GM18870 (cell line): Measurements from ENCODE around the gene EID3.

Experiments
- ATAC-seq: cut with Tn5 transposase; IDR thresholded peaks from one replicate; pipeline ENCODE4 v1.9.1; 2021; ENCODE audit warnings: moderate library complexity; ENCODE audit not compliant: unreplicated experiment

Gene EID3

DNA sequence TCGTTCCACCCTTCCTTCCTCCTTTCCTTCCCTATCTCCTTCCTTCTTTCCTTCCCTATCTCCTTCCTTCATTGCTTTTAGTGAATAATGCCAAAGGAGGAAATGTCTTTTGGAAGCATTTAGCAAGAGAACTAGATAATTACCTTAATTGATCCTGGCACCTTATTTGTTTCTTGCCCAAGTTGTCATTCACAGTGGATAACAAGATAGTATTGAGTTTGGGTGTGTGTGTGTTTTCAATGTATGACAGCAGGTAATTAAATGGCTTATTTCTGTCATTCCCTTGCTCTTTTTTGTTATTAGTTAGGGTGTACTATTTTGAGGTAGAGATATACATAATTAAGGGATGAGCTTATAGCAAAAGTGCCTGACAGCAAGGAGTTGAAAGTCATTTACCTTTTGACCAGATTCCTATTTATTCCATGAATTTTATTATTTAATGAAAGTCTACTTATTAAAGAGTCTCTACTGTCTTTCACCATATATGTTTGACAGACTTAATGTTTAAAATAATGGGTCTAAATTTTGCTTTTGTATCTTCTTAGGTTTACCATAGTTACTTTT, 30.2 kb downstream of the EID3 start:
- no peak for ATAC-seq

DNA sequence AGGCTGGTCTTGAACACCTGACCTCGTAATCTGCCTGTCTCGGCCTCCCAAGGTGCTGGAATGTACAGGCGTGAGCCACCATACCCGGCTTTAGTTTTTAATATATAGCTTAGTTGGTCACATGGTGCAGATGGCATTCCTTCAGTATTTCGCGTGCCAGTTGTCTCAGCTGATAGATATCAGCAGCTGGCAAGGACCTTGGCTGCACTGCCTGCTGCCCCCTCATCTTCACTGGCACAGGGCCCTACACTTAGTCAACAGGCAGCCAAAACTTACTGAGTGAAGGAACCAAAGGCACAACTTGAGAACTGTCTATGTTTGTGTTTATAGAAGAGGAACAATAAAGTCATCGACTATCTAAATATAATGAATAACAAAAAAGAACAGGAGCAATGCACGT, 31.0 kb downstream of the EID3 start:
- no peak for ATAC-seq

DNA sequence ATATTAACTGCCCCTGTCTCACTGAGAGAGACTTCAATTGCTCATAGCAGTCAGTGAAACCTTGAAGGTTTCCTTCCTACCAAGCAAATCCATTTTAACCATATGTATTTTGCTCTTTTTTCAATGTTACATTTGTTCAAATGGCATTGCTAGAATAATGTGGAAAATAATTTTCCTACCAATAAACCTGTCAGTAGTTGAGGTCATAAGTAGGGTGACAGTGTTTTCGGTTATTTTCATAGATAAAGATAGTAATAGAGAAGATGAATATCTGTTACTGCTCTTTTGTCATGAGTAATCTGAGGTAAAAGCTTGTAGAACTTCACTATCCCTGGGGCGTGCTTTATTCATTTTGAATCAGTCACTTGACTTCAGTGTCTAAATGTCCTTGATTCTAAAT, 32.6 kb downstream of the EID3 start:
- no peak for ATAC-seq

- ATAC-seq = no peak
These were observed 33.6 kb downstream of the EID3 start for GRCh38 chr12:104337030-104337558.

DNA sequence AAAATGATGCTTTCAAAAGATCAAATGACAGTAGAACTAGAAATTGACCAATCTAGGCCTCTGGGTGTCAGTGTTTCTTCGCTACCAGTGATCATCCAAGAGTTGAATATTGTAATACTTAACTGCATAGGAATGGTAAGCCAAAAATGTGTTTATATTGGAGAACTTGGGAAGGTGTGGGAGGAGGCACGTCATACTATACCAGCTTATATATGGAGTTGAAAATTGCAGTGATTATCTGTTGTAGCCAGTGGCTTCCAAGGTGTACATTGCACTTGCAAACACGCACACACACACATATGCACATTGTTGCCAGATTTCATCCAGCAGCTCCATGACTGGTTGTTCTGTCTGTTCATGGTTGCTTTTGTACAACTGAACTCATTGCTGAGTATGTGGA, 36.1 kb downstream of the EID3 start:
- no peak for ATAC-seq

DNA sequence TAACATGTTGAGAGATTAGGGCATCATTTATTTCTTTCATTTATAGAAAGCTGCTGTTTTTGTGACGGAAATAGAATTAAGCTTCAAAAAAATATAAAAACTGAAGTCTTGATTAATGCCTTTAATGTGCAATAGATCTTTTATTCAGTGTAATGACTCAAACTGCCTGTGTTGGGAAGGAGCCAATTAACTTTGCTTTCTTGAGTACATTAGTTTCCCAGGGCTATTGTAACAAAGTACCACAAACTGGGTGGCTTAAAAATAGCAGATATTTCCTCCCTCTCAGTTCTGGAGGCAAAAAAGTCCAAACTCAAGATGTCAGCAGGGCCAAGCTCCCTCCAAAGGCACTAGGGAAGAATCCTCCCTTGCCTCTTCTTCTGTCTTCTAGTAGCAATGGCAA, 36.6 kb downstream of the EID3 start:
- ATAC-seq = no peak

DNA sequence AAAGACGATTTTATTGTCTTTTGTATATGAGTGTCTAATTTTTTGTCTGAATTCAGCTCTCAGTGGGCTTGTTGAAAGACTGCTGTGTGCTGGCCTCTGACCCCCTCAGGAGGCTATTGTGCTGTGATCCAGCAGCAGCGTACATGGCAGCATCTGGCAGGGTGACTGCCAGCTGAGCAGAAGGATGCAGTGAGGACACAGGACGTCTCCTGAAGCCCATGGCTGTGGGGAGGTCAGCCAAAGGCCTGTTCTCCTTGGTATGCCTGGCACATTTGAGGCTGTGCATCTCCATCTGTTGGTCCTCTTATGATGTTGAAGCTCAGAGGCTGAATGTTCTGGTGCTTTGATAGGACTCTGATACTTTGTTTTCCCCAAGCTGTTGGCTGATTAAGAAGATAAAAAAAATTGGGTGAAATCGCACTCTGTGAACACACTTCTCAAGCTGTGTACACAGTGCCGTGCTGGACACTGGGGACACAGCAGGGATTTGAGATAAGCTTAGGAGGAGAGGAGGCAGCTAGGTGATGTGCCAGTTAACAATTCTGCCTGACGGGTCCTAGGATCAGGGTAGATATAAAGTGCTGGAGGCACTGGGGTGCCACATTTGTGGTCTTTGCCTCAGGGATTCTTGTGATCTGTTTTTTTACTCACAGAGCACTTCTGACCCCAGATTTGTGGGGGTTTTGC, 37.5 kb downstream of the EID3 start:
- no peak for ATAC-seq

GRCh38 chr12:104342147-104342546, 38.6 kb downstream of the EID3 start:
- no peak for ATAC-seq

DNA sequence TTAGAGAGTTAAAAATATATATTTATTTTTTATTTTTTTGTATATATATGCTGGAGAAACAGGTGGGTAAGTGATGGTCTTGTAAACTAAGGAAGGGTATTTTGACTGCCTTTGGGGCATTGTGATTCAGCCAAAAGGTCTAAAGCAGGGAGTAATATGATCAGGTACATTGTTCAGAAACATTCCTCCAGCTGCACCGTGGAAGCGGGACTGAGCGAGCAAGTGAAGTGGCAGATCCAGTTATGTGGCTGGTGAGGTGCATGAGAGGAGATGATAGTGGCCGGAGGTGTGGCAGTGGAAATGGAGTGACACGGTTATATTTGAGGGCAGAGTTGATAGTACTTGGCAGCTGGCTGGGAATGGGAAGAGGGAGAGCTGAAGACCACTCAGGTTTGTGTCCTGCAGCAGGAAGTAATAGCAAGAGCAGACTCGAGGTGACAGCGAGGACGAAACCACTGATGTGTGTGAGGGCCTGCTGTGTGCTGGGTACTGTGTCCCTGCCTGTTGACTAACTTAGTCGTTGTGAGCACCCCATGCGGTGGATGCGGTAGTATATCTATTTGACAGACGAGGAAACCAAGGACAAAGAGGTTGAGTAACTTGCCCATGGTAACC, 39.2 kb downstream of the EID3 start:
- no peak for ATAC-seq

DNA sequence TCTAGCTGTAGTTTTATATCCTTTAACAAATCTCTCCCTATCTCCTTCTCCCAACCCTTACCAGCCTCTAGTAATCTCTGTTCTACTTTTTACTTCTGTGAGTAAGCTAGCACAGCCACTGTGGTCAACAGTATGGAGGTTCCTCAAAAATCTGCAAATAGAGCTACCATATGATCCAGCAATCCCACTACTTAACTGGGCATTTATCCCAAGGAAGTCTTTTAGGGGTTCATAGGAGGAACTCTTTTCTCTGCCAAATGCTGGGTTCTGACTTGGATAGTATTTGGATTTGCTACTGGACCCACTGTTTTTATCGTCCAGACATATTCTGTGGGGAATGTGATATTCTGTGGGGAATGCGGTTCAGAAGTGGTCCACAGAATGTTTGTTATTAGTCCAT, 41.1 kb downstream of the EID3 start:
- no peak for ATAC-seq

GRCh38 chr12:104345234-104346066, 41.9 kb downstream of the EID3 start:
- no peak for ATAC-seq

DNA sequence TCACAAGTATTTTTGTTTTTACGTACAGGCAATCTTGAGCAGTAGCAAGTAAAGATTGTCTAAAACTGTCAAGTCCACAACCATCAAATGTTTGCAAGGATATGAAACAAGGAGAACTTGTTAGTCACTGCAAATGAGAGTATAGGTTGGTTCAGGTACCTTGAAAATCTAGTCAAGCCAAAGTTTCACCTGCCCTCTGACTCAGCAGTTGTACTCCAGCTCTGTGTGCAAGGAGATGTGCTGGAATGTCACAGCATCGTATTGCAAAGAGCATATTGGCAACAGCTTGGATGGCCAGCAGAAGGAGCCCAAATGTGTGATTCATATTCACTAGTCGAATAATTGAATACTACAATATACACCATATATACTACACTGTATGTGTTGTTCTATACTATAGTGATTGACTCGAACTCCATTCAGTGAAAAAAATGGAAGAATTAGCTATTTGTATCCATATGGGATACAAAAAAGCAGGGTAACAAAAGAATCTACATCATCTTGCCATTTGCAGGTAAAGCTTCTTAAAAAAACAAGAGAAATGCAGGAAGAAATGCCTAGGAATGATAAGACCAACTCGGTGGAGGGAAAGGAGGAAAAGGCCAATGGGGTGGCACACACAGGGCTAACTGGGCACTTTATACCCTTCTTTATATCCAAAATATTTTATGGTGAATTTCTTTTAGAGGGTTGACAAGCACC, 44.0 kb downstream of the EID3 start:
- no peak for ATAC-seq

DNA sequence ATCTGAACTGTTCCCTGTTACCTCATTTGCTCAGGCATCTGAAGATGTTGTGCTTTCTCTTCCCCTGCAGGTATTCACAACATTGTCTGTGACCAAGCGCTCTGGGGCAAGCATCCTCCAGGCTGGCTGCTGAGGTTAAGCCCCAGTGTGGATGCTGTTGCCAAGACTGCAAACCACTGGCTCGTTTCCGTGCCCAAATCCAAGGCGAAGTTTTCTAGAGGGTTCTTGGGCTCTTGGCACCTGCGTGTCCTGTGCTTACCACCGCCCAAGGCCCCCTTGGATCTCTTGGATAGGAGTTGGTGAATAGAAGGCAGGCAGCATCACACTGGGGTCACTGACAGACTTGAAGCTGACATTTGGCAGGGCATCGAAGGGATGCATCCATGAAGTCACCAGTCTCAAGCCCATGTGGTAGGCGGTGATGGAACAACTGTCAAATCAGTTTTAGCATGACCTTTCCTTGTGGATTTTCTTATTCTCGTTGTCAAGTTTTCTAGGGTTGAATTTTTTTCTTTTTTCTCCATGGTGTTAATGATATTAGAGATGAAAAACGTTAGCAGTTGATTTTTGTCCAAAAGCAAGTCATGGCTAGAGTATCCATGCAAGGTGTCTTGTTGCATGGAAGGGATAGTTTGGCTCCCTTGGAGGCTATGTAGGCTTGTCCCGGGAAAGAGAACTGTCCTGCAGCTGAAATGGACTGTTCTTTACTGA, 44.9 kb downstream of the EID3 start:
- ATAC-seq = no peak

- no peak for ATAC-seq
These were observed 45.5 kb downstream of the EID3 start for GRCh38 chr12:104348994-104349494.

DNA sequence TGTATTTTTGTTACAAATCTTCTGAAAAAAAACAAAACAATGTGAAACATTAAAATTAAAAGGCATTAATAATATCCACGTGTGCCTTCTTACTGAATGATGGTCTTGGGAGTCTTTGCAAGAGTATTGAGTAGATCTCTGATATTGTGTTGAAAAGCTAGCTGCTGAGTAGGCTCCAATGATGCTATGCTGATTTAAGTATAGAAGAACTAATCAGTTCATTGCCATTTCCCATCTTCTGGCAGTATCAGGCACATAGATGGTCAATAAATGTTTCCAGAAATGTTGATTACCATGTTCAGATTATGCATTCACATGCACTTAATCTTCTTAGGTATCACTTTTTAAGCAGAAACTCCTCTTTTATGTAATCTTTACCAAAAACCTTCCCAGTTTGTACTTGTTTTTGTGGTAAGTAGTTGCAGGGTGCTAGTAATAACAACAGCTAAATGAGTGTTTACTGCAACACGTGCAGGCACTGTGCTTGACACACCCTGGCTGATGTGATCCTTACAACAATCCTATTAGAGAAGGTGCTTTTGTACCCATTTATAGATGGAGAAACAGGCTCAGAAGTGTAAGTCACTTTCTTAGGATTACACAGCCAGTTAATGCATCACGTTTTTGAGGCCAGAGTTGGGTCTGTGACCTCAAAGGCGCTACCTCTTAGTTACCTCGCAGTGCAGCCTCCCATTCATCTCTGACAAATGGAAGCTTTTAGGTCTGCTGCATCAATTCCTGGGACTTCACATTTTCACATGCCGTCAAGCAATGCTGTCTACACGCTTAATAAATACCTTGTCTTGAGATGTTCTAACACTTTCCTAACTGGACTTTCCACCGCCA, 46.9 kb downstream of the EID3 start:
- no peak for ATAC-seq

DNA sequence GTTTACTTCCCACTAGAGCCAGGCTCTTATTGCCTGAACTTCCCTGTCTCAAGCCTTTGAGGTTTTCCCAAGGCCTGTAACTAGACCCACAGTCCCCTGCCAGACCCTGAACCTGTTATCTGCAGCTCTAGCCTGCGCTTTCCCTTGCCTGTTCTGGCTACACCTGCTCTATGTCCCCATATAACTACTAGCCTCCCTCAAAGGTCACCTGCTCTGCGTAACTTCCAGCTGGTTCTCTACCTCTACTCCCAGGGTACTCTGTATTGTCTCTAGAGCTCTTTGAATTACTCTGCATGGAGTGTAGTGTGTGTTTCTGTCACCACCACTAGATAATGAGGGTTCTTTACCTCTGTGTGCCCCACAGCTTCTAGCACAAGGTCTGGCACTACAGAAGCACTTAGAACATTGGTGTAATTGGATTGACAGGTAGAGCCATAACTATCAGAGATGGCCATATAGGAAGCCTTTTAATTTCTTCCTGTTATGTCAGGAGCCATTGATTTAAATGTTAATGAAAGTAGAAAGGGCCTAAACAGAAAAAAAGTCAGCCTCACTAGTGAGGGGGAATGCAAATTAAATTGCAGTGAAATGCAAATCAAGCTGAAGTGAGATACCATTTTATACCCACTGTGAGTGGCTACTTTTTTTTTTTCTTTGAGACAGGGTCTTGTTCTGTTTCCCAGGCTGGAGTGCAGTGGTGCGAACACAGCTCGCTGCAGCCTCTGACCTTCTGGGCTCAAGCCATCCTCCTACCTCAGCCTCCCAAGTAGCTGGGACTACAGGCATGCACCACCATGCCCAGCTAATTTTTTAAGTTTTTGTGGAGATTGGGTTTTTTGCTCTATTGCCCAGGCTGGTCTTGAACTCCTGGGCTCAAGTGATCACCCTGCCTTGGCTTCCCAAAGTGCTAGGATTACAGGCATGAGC, 47.8 kb downstream of the EID3 start:
- ATAC-seq = no peak

DNA sequence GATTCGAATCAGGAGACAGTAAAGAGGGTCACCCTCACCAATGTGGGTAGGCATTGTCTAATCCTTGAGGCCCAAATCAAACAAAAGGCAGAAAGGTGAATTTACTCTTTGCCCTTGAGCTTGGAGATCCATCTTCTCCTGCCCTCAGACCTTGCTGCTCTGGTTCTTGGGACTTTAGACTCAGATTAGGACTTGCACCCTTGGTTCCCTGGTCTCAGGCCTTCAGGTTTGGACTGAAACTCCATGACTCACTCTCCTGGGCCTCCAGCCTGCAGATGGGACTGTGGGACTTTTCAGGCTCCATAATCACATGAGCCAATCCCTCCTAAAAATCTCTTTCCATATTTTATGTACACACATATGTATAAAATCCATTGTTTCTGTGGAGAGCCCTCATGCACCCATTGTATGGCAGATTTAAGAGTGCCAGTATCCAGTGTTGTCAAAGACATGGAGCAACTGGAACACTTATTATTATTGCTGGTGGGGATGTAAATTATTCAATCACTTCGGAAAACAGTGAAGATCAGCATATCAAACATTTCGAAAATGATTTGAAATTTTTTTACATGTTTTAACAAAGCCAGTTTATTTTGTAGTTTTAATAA, 48.7 kb downstream of the EID3 start:
- no peak for ATAC-seq
